Femur (tissue), 1 donor: ENCODE measurements around the gene TEKT2.

Experiments used
- DNase-seq: peaks from one replicate; pipeline ENCODE4 v3.0.0-alpha.2; 2017

TEKT2 gene

GRCh38 chr1:36107394-36107793 is 23.5 kb downstream of the TEKT2 start:
- DNase-seq = peak; percentile 66

GRCh38 chr1:36108314-36108713 is 24.4 kb downstream of the TEKT2 start:
- no peak for DNase-seq

- DNase-seq = peak; percentile 76
Observed at GRCh38 chr1:36109041-36109679, 25.3 kb downstream of the TEKT2 start.

- DNase-seq = no peak
Observed at GRCh38 chr1:36111151-36111550, 27.3 kb downstream of the TEKT2 start.

GRCh38 chr1:36112823-36113222 is 28.9 kb downstream of the TEKT2 start:
- no peak for DNase-seq

GRCh38 chr1:36114371-36114770 is 30.5 kb downstream of the TEKT2 start:
- DNase-seq = no peak

GRCh38 chr1:36115200-36115669 is 31.3 kb downstream of the TEKT2 start:
- peak; percentile 89 for DNase-seq

GRCh38 chr1:36115931-36116330 is 32.0 kb downstream of the TEKT2 start:
- peak; percentile 36 for DNase-seq

GRCh38 chr1:36116901-36117300 is 33.0 kb downstream of the TEKT2 start:
- peak; percentile 88 for DNase-seq

GRCh38 chr1:36118447-36119204 is 34.7 kb downstream of the TEKT2 start:
- DNase-seq = no peak

- DNase-seq = no peak
Observed at GRCh38 chr1:36119456-36119855, 35.6 kb downstream of the TEKT2 start.

- DNase-seq = no peak
Observed at GRCh38 chr1:36122062-36123030, 38.5 kb downstream of the TEKT2 start.

- no peak for DNase-seq
Observed at GRCh38 chr1:36123356-36123755, 39.5 kb downstream of the TEKT2 start.

GRCh38 chr1:36124404-36125128 is 40.7 kb downstream of the TEKT2 start:
- no peak for DNase-seq

GRCh38 chr1:36125129-36125991 is 41.5 kb downstream of the TEKT2 start, which contains the start of gene COL8A2:
Gene COL8A2, minus strand, starts transcription at chr1:36125222. Its CDS starts 24,980 bp downstream, at chr1:36100242.
- peak; percentile 82 for DNase-seq

- DNase-seq = no peak
Observed at GRCh38 chr1:36126005-36126716, 42.3 kb downstream of the TEKT2 start.

- no peak for DNase-seq
Observed at GRCh38 chr1:36126797-36127500, 43.1 kb downstream of the TEKT2 start.

- DNase-seq = no peak
Observed at GRCh38 chr1:36128126-36128904, 44.4 kb downstream of the TEKT2 start.

- no peak for DNase-seq
Observed at GRCh38 chr1:36128905-36129206, 45.0 kb downstream of the TEKT2 start.
